A673 (cell line): ENCODE measurements around the gene PHACTR3.
"Not testable (repeated sequence)": the region's sequence is repeated elsewhere in the genome, so short reads cannot be mapped to it uniquely, and the experiment has no call there.

Source experiments
- EZH2 ChIP-seq: fragments of 200-600 bp; sonication (generic); IDR thresholded peaks from 2 replicates; pipeline ENCODE4 v1.6.1; 2017; ENCODE audit warnings: borderline replicate concordance, low read depth, mild to moderate bottlenecking, mixed read lengths, antibody characterized with exemption, low read length; ENCODE audit not compliant: poor library complexity, severe bottlenecking
- TF ChIP-seq, protein P1 (sequence below): fragments of 300-800, 200-600 bp; sonication (generic); conservative IDR thresholded peaks from 2 replicates; pipeline ENCODE4 v1.5.1; 2017; ENCODE audit warnings: low read depth, mild to moderate bottlenecking, antibody characterized with exemption, low read length, moderate library complexity, mixed read lengths

DNA sequence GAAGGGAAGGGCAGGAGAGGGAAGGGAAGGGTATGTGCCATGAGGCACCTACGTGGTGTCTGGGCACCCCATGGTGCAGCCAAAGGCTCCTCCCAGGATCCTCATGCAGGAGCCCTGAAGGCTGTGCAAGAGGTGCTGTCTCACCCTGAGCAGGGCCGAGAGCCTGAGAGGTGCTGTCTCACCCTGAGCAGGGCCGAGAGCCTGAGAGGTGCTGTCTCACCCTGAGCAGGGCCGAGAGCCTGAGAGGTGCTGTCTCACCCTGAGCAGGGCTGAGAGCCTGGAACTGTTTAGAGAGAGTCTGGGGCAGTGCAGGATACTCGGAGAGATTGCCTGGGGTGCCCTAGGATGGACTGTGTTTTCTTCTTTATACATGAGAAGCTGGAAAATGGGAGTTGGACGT, 14.2 kb downstream of the PHACTR3 start:
- TF ChIP-seq, protein P1, sequence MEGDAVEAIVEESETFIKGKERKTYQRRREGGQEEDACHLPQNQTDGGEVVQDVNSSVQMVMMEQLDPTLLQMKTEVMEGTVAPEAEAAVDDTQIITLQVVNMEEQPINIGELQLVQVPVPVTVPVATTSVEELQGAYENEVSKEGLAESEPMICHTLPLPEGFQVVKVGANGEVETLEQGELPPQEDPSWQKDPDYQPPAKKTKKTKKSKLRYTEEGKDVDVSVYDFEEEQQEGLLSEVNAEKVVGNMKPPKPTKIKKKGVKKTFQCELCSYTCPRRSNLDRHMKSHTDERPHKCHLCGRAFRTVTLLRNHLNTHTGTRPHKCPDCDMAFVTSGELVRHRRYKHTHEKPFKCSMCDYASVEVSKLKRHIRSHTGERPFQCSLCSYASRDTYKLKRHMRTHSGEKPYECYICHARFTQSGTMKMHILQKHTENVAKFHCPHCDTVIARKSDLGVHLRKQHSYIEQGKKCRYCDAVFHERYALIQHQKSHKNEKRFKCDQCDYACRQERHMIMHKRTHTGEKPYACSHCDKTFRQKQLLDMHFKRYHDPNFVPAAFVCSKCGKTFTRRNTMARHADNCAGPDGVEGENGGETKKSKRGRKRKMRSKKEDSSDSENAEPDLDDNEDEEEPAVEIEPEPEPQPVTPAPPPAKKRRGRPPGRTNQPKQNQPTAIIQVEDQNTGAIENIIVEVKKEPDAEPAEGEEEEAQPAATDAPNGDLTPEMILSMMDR: not testable (repeated sequence)
- TF ChIP-seq EZH2: not testable (repeated sequence)
